Liver (tissue), 9 donors: ENCODE measurements around the gene SHB. TPM values are rescaled to one million over a fixed set of nuclear protein-coding genes. Genes with fewer than 3 reads are reported as not detected.

Source experiments
- DNase-seq: peaks from one replicate; pipeline ENCODE4 v3.0.0-alpha.2; 2017; ENCODE audit warnings: low spot score
- H3K27ac ChIP-seq, 2 donors: one replicate each; pipeline ENCODE4 v1.7.0; 2013; ENCODE audit warnings: inconsistent platforms in 2 of 2, low read length in 2 of 2, control low read depth in 1 of 2, low read depth in 1 of 2, mild to moderate bottlenecking in 1 of 2
- H3K27me3 ChIP-seq, 4 donors: one replicate each; pipeline versions ENCODE4 v1.6.1 to v1.7.0; 2013; ENCODE audit warnings: low read length in 3 of 4, inconsistent platforms in 1 of 4, mild to moderate bottlenecking in 1 of 4, moderate library complexity in 1 of 4; ENCODE audit not compliant: control insufficient read depth in 4 of 4, insufficient read depth in 4 of 4
- H3K36me3 ChIP-seq, 4 donors: one replicate each; pipeline versions ENCODE4 v1.6.1 to v1.7.0; 2013; ENCODE audit warnings: low read length in 3 of 4, mild to moderate bottlenecking in 3 of 4, low read depth in 1 of 4, moderate library complexity in 1 of 4; ENCODE audit not compliant: control insufficient read depth in 4 of 4, insufficient read depth in 3 of 4
- H3K4me1 ChIP-seq, 4 donors: one replicate each; pipeline versions ENCODE4 v1.6.1 to v1.7.0; 2013; ENCODE audit warnings: low read length in 3 of 4, mild to moderate bottlenecking in 3 of 4, moderate library complexity in 1 of 4; ENCODE audit not compliant: control insufficient read depth in 4 of 4, insufficient read depth in 4 of 4
- H3K4me3 ChIP-seq, 3 donors: one replicate each; pipeline versions ENCODE4 v1.6.1 to v1.7.0; 2013; ENCODE audit warnings: low read length in 3 of 3, control low read depth in 1 of 3, low read depth in 1 of 3, mild to moderate bottlenecking in 1 of 3
- H3K9ac ChIP-seq, 2 donors: one replicate each; pipeline ENCODE4 v1.7.0; 2013; ENCODE audit warnings: low read length in 2 of 2, mild to moderate bottlenecking in 2 of 2, moderate library complexity in 2 of 2, control low read depth in 1 of 2, low read depth in 1 of 2
- H3K9me3 ChIP-seq, 4 donors: one replicate each; pipeline versions ENCODE4 v1.6.1 to v1.7.0; 2013; ENCODE audit warnings: low read length in 3 of 4; ENCODE audit not compliant: control insufficient read depth in 4 of 4
- FOXA1 ChIP-seq: IDR thresholded peaks from 2 replicates; pipeline ENCODE4 v1.6.1; 2016; ENCODE audit warnings: antibody characterized with exemption
- FOXA2 ChIP-seq: IDR thresholded peaks from 2 replicates; pipeline ENCODE4 v1.6.1; 2016; ENCODE audit warnings: antibody characterized with exemption
- GABPA ChIP-seq, 2 donors: IDR thresholded peaks in 1 of 2; conservative IDR thresholded peaks in 1 of 2; 2 replicates each; pipeline ENCODE4 v1.6.1; 2016; ENCODE audit warnings: antibody characterized with exemption in 2 of 2, mild to moderate bottlenecking in 1 of 2, moderate library complexity in 1 of 2
- HNF4A ChIP-seq, 2 donors: conservative IDR thresholded peaks; 2 replicates each; pipeline ENCODE4 v1.6.1; 2016; ENCODE audit warnings: antibody characterized with exemption in 2 of 2, mild to moderate bottlenecking in 2 of 2
- HNF4G ChIP-seq: IDR thresholded peaks from 2 replicates; pipeline ENCODE4 v1.6.1; 2016; ENCODE audit warnings: antibody characterized with exemption
- JUND ChIP-seq, 2 donors: IDR thresholded peaks; 2 replicates each; pipeline ENCODE4 v1.6.1; 2016; ENCODE audit warnings: antibody characterized with exemption in 2 of 2
- NR2F2 ChIP-seq: IDR thresholded peaks from 2 replicates; pipeline ENCODE4 v1.6.1; 2016; ENCODE audit warnings: antibody characterized with exemption
- RAD21 ChIP-seq, 2 donors: IDR thresholded peaks; 2 replicates each; pipeline ENCODE4 v1.6.1; 2016; ENCODE audit warnings: antibody characterized with exemption in 2 of 2, mild to moderate bottlenecking in 2 of 2
- RXRA ChIP-seq, 2 donors: IDR thresholded peaks; 2 replicates each; pipeline ENCODE4 v1.6.1; 2017 to 2018; ENCODE audit warnings: antibody characterized with exemption in 2 of 2, mild to moderate bottlenecking in 1 of 2
- SP1 ChIP-seq: IDR thresholded peaks from 2 replicates; pipeline ENCODE4 v1.6.1; 2018; ENCODE audit warnings: antibody characterized with exemption, mild to moderate bottlenecking
- TAF1 ChIP-seq: conservative IDR thresholded peaks from 2 replicates; pipeline ENCODE4 v1.6.1; 2016; ENCODE audit warnings: antibody characterized with exemption, mild to moderate bottlenecking
- YY1 ChIP-seq: IDR thresholded peaks from 2 replicates; pipeline ENCODE4 v1.6.1; 2016; ENCODE audit warnings: antibody characterized with exemption, mild to moderate bottlenecking
- WGBS: extraction: QIAGEN DNeasy Blood & Tissue Kit; methylation state at CpG from one replicate; pipeline ENCODE4 v1.1.7; 2013; 5-methylcytosine and 5-hydroxymethylcytosine counted together
- polyA plus RNA-seq, 2 donors: library from polyadenylated mRNA; stranded (reverse) in 1 of 2; unstranded in 1 of 2; fragments of 200-250 nt in 1 of 2; fragments of >200 nt in 1 of 2; fragmentation: Nextera tagmentation in 1 of 2; extraction: Ambion mirVana in 1 of 2; gene quantifications; one replicate each; pipeline versions ENCODE4 v1.2.1 to v1.2.3, GENCODE V29; 2013 to 2015
- total RNA-seq, 2 donors: library from RNA; depleted of rRNA; stranded (reverse); fragments of >200 nt; gene quantifications; one replicate each; pipeline ENCODE4 v1.2.3, GENCODE V29; 2014
- TF ChIP-seq, protein P1 (sequence below): IDR thresholded peaks from 2 replicates; pipeline ENCODE4 v1.6.1; 2016; ENCODE audit warnings: antibody characterized with exemption
- TF ChIP-seq, protein P2 (sequence below): IDR thresholded peaks from 2 replicates; pipeline ENCODE4 v1.6.1; 2016; ENCODE audit warnings: antibody characterized with exemption
- TF ChIP-seq, protein P3 (sequence below): fragments of 150-350 bp; IDR thresholded peaks from 2 replicates; pipeline ENCODE4 v1.5.1; 2017; ENCODE audit warnings: improper control_type of control experiment, low read depth, low read length; ENCODE audit not compliant: missing input control
- TF ChIP-seq, protein P4 (sequence below): IDR thresholded peaks from 2 replicates; pipeline ENCODE4 v1.6.1; 2016; ENCODE audit warnings: antibody characterized with exemption, mild to moderate bottlenecking
- TF ChIP-seq, protein P5 (sequence below): IDR thresholded peaks from 2 replicates; pipeline ENCODE4 v1.6.1; 2016; ENCODE audit warnings: antibody characterized with exemption
- donor health status: healthy.
- donor health status: healthy.
- donor health status: healthy.
- donor health status: healthy.
- donor health status: healthy.

Gene SHB
- total and polyA plus RNA-seq, 4 donors = 3.4 to 17.3 (median 7.0) TPM

DNA sequence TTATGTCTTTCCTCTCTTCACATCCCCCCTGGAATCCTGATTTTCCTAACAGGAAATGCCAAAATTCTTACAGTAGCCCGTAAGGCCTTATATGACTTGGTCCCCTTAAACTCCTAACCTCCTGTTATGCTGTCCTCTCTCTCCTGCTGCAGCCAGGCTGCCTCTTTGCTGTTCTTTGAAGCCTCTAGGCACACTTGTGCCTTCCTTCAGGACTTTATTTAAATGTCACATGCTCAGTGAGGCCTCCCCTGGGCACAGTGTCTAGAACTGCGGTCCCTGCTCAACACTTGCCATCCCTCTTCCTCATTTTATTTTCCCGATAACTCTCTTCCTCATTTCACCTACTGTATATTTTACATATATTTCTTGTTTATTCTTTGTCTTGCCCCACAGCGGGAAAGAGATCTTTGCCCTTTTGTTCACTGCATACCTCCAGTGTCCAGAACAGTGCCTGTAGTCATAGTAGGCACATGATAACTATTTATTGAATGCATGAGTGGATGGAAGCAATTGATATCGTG lies 5.5 kb upstream of the SHB start:
- TF ChIP-seq NR2F2 = no peak
- no peak for TF ChIP-seq YY1
- no peak for TF ChIP-seq RXRA (IDR thresholded peaks at IDR 0.05)
- no peak for TF ChIP-seq HNF4G
- TF ChIP-seq, protein P1, sequence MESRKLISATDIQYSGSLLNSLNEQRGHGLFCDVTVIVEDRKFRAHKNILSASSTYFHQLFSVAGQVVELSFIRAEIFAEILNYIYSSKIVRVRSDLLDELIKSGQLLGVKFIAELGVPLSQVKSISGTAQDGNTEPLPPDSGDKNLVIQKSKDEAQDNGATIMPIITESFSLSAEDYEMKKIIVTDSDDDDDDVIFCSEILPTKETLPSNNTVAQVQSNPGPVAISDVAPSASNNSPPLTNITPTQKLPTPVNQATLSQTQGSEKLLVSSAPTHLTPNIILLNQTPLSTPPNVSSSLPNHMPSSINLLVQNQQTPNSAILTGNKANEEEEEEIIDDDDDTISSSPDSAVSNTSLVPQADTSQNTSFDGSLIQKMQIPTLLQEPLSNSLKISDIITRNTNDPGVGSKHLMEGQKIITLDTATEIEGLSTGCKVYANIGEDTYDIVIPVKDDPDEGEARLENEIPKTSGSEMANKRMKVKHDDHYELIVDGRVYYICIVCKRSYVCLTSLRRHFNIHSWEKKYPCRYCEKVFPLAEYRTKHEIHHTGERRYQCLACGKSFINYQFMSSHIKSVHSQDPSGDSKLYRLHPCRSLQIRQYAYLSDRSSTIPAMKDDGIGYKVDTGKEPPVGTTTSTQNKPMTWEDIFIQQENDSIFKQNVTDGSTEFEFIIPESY = no peak
- TF ChIP-seq JUND (IDR thresholded peaks at IDR 0.05) = no peak
- TF ChIP-seq FOXA2 = no peak
- TF ChIP-seq, protein P2, sequence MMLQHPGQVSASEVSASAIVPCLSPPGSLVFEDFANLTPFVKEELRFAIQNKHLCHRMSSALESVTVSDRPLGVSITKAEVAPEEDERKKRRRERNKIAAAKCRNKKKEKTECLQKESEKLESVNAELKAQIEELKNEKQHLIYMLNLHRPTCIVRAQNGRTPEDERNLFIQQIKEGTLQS = no peak
- TF ChIP-seq TAF1 = no peak
- 76% methylated on average over 5 of the region's 5 CpGs for WGBS
- peaks cover 0 to 7% (median 0%) of the 10 kb centered on the region in 4 donors for H3K4me1 ChIP-seq
- no peak overlapping the region for H3K4me3 ChIP-seq
- DNase-seq = no peak
- H3K9ac ChIP-seq = no peak overlapping the region
- H3K27ac ChIP-seq = no peak overlapping the region
- H3K27me3 ChIP-seq = no peaks in the 10 kb centered on the region
- H3K9me3 ChIP-seq = no peaks in the 10 kb centered on the region
- H3K36me3 ChIP-seq = no peaks in the 10 kb centered on the region

DNA sequence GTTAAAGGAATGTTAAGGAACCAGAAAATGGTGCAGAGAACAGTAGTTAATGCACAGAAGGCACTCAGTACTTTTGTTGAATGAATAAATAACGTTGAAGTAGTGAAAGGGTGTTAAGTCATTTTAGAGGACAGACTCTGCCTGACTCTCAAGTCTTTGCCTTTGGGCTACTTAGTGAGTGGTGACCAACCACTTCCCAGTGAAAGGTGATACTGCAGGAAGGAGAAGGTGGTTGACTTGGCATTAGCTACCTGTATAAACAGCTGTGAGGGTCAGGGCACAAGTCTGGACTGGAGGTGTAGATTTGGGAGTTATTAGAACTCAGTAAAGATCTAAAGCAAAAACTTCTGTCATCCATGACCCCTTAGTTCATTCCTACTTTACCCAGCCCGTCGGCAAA lies 4.9 kb upstream of the SHB start:
- Histone ChIP-seq H3K9me3 (no peaks in the 10 kb centered on the region), H3K36me3 (no peaks in the 10 kb centered on the region), H3K4me3 (no peak overlapping the region), H3K27ac (no peak overlapping the region), H3K4me1 (peaks cover 0 to 8% (median 0%) of the 10 kb centered on the region in 4 donors), H3K9ac (no peak overlapping the region), H3K27me3 (no peaks in the 10 kb centered on the region)
- TF ChIP-seq, protein P1 = no peak
- TF ChIP-seq RXRA (IDR thresholded peaks at IDR 0.05) (no peak), FOXA2 (no peak), TAF1 (no peak), NR2F2 (no peak), YY1 (no peak), GABPA (IDR thresholded peaks at IDR 0.05 in 1 of 2, conservative IDR thresholded peaks at IDR 0.05 in 1 of 2) (no peak), SP1 (no peak), FOXA1 (no peak), HNF4A (conservative IDR thresholded peaks at IDR 0.05) (no peak), RAD21 (IDR thresholded peaks at IDR 0.05) (no peak)
- TF ChIP-seq, protein P3, sequence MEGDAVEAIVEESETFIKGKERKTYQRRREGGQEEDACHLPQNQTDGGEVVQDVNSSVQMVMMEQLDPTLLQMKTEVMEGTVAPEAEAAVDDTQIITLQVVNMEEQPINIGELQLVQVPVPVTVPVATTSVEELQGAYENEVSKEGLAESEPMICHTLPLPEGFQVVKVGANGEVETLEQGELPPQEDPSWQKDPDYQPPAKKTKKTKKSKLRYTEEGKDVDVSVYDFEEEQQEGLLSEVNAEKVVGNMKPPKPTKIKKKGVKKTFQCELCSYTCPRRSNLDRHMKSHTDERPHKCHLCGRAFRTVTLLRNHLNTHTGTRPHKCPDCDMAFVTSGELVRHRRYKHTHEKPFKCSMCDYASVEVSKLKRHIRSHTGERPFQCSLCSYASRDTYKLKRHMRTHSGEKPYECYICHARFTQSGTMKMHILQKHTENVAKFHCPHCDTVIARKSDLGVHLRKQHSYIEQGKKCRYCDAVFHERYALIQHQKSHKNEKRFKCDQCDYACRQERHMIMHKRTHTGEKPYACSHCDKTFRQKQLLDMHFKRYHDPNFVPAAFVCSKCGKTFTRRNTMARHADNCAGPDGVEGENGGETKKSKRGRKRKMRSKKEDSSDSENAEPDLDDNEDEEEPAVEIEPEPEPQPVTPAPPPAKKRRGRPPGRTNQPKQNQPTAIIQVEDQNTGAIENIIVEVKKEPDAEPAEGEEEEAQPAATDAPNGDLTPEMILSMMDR = no peak
- TF ChIP-seq, protein P4, sequence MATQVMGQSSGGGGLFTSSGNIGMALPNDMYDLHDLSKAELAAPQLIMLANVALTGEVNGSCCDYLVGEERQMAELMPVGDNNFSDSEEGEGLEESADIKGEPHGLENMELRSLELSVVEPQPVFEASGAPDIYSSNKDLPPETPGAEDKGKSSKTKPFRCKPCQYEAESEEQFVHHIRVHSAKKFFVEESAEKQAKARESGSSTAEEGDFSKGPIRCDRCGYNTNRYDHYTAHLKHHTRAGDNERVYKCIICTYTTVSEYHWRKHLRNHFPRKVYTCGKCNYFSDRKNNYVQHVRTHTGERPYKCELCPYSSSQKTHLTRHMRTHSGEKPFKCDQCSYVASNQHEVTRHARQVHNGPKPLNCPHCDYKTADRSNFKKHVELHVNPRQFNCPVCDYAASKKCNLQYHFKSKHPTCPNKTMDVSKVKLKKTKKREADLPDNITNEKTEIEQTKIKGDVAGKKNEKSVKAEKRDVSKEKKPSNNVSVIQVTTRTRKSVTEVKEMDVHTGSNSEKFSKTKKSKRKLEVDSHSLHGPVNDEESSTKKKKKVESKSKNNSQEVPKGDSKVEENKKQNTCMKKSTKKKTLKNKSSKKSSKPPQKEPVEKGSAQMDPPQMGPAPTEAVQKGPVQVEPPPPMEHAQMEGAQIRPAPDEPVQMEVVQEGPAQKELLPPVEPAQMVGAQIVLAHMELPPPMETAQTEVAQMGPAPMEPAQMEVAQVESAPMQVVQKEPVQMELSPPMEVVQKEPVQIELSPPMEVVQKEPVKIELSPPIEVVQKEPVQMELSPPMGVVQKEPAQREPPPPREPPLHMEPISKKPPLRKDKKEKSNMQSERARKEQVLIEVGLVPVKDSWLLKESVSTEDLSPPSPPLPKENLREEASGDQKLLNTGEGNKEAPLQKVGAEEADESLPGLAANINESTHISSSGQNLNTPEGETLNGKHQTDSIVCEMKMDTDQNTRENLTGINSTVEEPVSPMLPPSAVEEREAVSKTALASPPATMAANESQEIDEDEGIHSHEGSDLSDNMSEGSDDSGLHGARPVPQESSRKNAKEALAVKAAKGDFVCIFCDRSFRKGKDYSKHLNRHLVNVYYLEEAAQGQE = no peak
- TF ChIP-seq, protein P2 = no peak
- TF ChIP-seq, protein P5, sequence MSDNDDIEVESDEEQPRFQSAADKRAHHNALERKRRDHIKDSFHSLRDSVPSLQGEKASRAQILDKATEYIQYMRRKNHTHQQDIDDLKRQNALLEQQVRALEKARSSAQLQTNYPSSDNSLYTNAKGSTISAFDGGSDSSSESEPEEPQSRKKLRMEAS = no peak
- no peak for DNase-seq
- 94% methylated on average over 3 of the region's 3 CpGs for WGBS
